ENCODE measurements around the gene ZSWIM8. TPM values are rescaled to one million over a fixed set of nuclear protein-coding genes. Genes with fewer than 3 reads are reported as not detected.

ZSWIM8 gene
- total and polyA plus RNA-seq, 10 of the 15 experiments (the other 5 are each of a cell fraction or from before 2014, with no cell fraction given): 7.8 to 47.1 (median 23.6) TPM

DNA sequence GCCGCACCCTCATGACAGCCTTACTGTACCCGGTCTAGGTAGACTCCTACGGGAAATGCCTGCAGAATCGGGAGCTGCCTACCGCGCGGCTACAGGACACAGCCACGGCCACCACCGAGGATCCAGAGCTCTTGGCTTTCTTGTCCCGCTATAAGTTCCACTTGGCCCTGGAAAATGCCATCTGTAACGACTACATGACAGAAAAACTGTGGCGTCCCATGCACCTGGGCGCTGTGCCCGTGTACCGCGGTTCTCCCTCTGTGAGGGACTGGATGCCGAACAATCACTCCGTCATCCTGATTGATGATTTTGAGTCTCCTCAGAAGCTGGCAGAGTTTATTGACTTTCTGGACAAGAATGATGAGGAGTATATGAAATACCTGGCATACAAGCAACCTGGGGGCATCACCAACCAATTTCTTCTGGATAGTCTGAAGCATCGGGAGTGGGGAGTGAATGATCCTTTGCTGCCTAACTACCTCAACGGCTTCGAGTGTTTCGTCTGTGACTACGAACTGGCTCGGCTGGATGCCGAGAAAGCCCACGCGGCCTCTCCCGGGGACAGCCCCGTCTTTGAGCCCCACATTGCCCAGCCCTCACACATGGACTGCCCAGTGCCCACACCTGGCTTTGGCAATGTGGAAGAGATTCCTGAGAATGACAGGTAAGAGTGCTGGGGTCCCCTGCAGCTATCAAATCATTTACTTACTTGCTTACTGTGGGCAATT is 12.1 kb upstream of the ZSWIM8 start:
- Histone ChIP-seq H4K20me1 (ENCODE audit: control insufficient read depth, insufficient read depth) (no peaks in the 10 kb centered on the region), H3K9me3 (replicated peaks; ENCODE audit: control insufficient read depth, insufficient read depth, low read length) (no peaks in the 10 kb centered on the region), H3K27ac (ENCODE audit: control insufficient read depth, insufficient read depth) (peak overlapping the region; percentile 83), H2AFZ (ENCODE audit: control insufficient read depth, low read depth, low read length) (peak overlapping the region; percentile 74), H3K4me2 (ENCODE audit: control insufficient read depth, insufficient read depth) (peak overlapping the region; percentile 76), H3K4me3 (peak overlapping the region; percentile 94), H3K27me3 (replicated peaks in 1 of 2; ENCODE audit: control insufficient read depth in 2 of 2, insufficient read depth in 2 of 2, low read length in 1 of 2) (no peaks in the 10 kb centered on the region), H3K4me1 (ENCODE audit: control insufficient read depth, insufficient read depth, low read length) (peaks cover 5% of the 10 kb centered on the region), H3K36me3 (ENCODE audit: control insufficient read depth in 2 of 2, insufficient read depth in 2 of 2, low read length in 1 of 2) (peaks cover 13 to 32% of the 10 kb centered on the region in 2 experiments), H3K9ac (ENCODE audit: control insufficient read depth, insufficient read depth, low read length) (peak overlapping the region; percentile 79), H3K79me2 (ENCODE audit: control insufficient read depth, insufficient read depth, low read length) (peaks cover 66% of the 10 kb centered on the region)
- FAIRE-seq: peak; percentile 23
- DNase-seq (ENCODE audit: low read depth, low spot score): no peak
- ChIA-PET RAD21 (ENCODE audit: unreplicated experiment) (interaction anchor here (0.8 to 4.0 kb wide), 16 partner anchors 9 to 167 kb away, joined by 3 to 37 read pairs (median 4); partner anchors contain the start of genes CAMK2G, CHCHD1 and SEC24C), CTCF (interaction anchor here (0.6 to 5.0 kb wide), 16 partner anchors 9 to 1513 kb away, joined by 3 to 55 read pairs (median 7); partner anchors contain the start of genes CHCHD1 and SEC24C), POLR2A (interaction anchor here (0.7 to 6.8 kb wide), 14 partner anchors 8 to 189 kb away, joined by 3 to 63 read pairs (median 6); partner anchors contain the start of genes CHCHD1, SEC24C and ZSWIM8), SMC1A (ENCODE audit: uncharacterized antibody, unreplicated experiment) (interaction anchor here (0.7 to 6.5 kb wide), 17 partner anchors 9 to 130 kb away, joined by 3 to 46 read pairs (median 5); partner anchors contain the start of genes CHCHD1 and SEC24C)
- in situ Hi-C loops (cut with MboI) (no loop called here), intact Hi-C loops (cut with micrococcal nuclease; ENCODE audit: unreplicated experiment) (loop anchor here (2.0 to 5.0 kb wide), 3 partner anchors 39 to 105 kb away; partner anchors contain the start of gene NDST2)
- 2% methylated on average over 29 of the region's 29 CpGs for WGBS (ENCODE audit: insufficient coverage, insufficient replicate concordance, low lambda C conversion rate, missing lambda C conversion rate)
- BruUV-seq (replicated peaks): TSS peak; percentile 25
- peak; percentile 4 for ATAC-seq
- TF ChIP-seq SIN3A (IDR thresholded peaks at IDR 0.05; ENCODE audit: low read depth, low read length): no peak
- TF ChIP-seq LARP7 (IDR thresholded peaks at IDR 0.05): no peak; the same call in 1 of the 2 replicates
- 0 out of 2 replicates have a peak, but pooled peaks have one; percentile 29 for TF ChIP-seq CHD1 (IDR thresholded peaks at IDR 0.05; ENCODE audit: low read depth, low read length)
- TF ChIP-seq HDAC2 (IDR thresholded peaks at IDR 0.05): no peak
- TF ChIP-seq SKIL (IDR thresholded peaks at IDR 0.05; ENCODE audit: low read depth, poor library complexity, severe bottlenecking): no peak
- no peak for TF ChIP-seq KDM1A (IDR thresholded peaks at IDR 0.05; ENCODE audit: borderline replicate concordance)
- no peak for TF ChIP-seq TARDBP (IDR thresholded peaks at IDR 0.05; ENCODE audit: borderline replicate concordance)
- TF ChIP-seq NR2C2 (IDR thresholded peaks at IDR 0.05; ENCODE audit: borderline replicate concordance, control insufficient read depth, insufficient read length, low read depth): no peak
- peak; percentile 18 to 25; a peak in 1 of 4 replicates for TF ChIP-seq IKZF2 (IDR thresholded peaks at IDR 0.05)
- no peak for TF ChIP-seq POU2F2 (IDR thresholded peaks at IDR 0.05; ENCODE audit: borderline replicate concordance, low read depth, low read length)
- 0 out of 2 replicates have a peak, but pooled peaks have one; percentile 35 for TF ChIP-seq MLLT1 (IDR thresholded peaks at IDR 0.05)
- peak; percentile 15 for TF ChIP-seq MYC (IDR thresholded peaks at IDR 0.05; ENCODE audit: insufficient read depth, insufficient read length, insufficient replicate concordance, low read length, severe bottlenecking)
- no peak for TF ChIP-seq FOXM1 (IDR thresholded peaks at IDR 0.05; ENCODE audit: low read depth, low read length)

All from GM12878 (cell line).